ENCODE results near the gene BCL10.
A peak's percentile ranks its signal among the peaks of the same experiment; 100 is the strongest.

Gene BCL10

GRCh38 chr1:85240174-85240601 is 36.2 kb downstream of the BCL10 start:
- no peak overlapping the region for H3K4me3 ChIP-seq (ENCODE audit: low read length)
- TF ChIP-seq CTCF (conservative IDR thresholded peaks at IDR 0.05; ENCODE audit: low read depth, low read length) = no peak
- DNase-seq (ENCODE audit: low read depth) = no peak

- TF ChIP-seq CTCF (conservative IDR thresholded peaks at IDR 0.05; ENCODE audit: low read depth, low read length) = no peak
- DNase-seq (ENCODE audit: low read depth) = no peak
- no peak overlapping the region for H3K4me3 ChIP-seq (ENCODE audit: low read length)
Observed at GRCh38 chr1:85237613-85238012, 38.8 kb downstream of the BCL10 start.

- no peak for DNase-seq (ENCODE audit: low read depth)
- peak; percentile 52 for TF ChIP-seq CTCF (conservative IDR thresholded peaks at IDR 0.05; ENCODE audit: low read depth, low read length)
- H3K4me3 ChIP-seq (ENCODE audit: low read length) = no peak overlapping the region
Observed at GRCh38 chr1:85230305-85230977, 46.0 kb downstream of the BCL10 start.

DNA sequence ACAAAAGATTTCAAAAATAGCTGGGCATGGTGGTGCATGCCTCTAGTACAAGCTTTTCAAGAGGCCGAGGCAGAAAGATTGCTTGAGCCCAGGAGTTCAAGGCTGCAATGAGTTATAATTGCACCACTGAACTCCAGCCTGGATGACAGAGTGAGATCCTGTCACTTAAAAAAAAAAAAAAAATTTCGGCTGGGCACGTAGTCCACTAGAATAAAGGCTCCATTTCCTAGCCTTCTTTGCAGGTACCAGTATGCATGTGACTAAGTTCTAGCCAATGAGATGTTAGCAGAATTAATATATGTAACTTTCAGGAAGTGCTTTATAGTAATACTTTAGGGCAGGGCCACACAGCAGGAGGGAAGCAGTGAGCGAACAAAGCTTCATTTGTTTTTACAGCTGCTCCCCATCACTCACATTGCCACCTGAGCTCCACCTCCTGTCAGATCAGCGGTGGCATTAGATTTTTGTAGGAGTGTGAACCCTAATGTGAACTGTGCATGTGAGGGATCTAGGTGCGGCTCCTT is 46.8 kb downstream of the BCL10 start:
- TF ChIP-seq CTCF (conservative IDR thresholded peaks at IDR 0.05; ENCODE audit: low read depth, low read length) = no peak
- H3K4me3 ChIP-seq (ENCODE audit: low read length) = no peak overlapping the region
- DNase-seq (ENCODE audit: low read depth) = no peak

GRCh38 chr1:85228972-85229371 is 47.5 kb downstream of the BCL10 start:
- no peak for DNase-seq (ENCODE audit: low read depth)
- no peak overlapping the region for H3K4me3 ChIP-seq (ENCODE audit: low read length)
- no peak for TF ChIP-seq CTCF (conservative IDR thresholded peaks at IDR 0.05; ENCODE audit: low read depth, low read length)

DNA sequence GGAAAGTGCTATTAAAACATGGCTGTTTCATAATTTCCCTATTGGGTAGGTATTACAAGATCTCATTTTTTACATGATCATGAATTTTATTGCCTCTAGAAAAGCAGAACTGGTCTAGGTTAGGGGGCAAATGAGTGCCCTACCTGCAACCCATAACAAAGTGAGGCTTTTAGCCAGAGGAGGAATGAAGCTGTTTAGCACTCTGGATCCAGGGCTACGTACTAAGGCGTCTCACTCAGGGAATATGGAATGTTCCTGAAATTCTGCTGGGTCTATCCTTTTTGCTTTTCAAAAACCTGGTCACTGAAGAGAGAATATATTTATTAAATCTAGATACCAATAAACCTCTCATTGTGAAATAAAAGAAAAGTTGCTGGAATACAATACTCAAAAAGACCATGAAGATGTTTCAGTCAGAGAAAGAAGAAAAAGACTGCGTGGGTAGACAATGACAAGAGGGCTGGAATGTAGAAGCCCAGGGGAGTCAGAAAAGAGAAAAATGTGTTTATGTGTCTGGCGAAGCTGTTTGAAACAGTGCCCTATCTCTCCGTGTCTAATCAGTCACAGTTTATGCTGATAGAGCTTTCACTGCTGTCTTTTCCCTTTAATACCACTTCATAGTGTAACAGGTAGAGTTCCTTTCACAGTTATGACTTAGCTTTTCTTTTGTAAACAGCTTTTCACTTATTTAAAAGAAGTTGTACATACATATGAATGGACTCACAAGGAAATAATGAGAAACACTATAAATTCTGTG is 50.6 kb downstream of the BCL10 start:
- no peak for DNase-seq (ENCODE audit: low read depth)
- no peak for TF ChIP-seq CTCF (conservative IDR thresholded peaks at IDR 0.05; ENCODE audit: low read depth, low read length)
- no peak overlapping the region for H3K4me3 ChIP-seq (ENCODE audit: low read length)

Measured in retinal pigment epithelial cell (primary cell).